ENCODE measurements around the gene EOLA1.

EOLA1 gene

GRCh38 chrX:149504915-149505651, 35.7 kb upstream of the EOLA1 start, which contains the start of gene IDS:
Gene IDS, minus strand, starts transcription at chrX:149505306. Its CDS starts 169 bp downstream, at chrX:149505137.
- Histone ChIP-seq H3K36me3 (replicated peaks) (peaks cover 4% of the 10 kb centered on the region), H3K27ac (peak within 1 kb of the TSS; percentile 89), H3K27me3 (replicated peaks) (no peaks in the 10 kb centered on the region), H3K4me3 (ENCODE audit: low read depth, low read length) (peak within 1 kb of the TSS; percentile 69)
- no peak for TF ChIP-seq CTCF (IDR thresholded peaks at IDR 0.05; ENCODE audit: low read depth, low read length, missing control alignments)
- in situ Hi-C loops (cut with HindIII; ENCODE audit: low pct_ligation_motif_present, low sequenced_read_pairs): no loop called here
- peak; percentile 82 for DNase-seq

- no peak overlapping the region for H3K27ac ChIP-seq
- H3K27me3 ChIP-seq (replicated peaks): no peaks in the 10 kb centered on the region
- TF ChIP-seq CTCF (IDR thresholded peaks at IDR 0.05; ENCODE audit: low read depth, low read length, missing control alignments): no peak
- in situ Hi-C loops (cut with HindIII; ENCODE audit: low pct_ligation_motif_present, low sequenced_read_pairs): no loop called here
- no peak overlapping the region for H3K4me3 ChIP-seq (ENCODE audit: low read depth, low read length)
- H3K36me3 ChIP-seq (replicated peaks): peaks cover 4% of the 10 kb centered on the region
- DNase-seq: no peak
Measured at GRCh38 chrX:149505671-149506070, 35.1 kb upstream of the EOLA1 start.

- H3K27ac ChIP-seq: no peak overlapping the region
- H3K27me3 ChIP-seq (replicated peaks): no peaks in the 10 kb centered on the region
- H3K4me3 ChIP-seq (ENCODE audit: low read depth, low read length): no peak overlapping the region
- no peak for TF ChIP-seq CTCF (IDR thresholded peaks at IDR 0.05; ENCODE audit: low read depth, low read length, missing control alignments)
- DNase-seq: no peak
- H3K36me3 ChIP-seq (replicated peaks): peaks cover 4% of the 10 kb centered on the region
- in situ Hi-C loops (cut with HindIII; ENCODE audit: low pct_ligation_motif_present, low sequenced_read_pairs): no loop called here
Measured at GRCh38 chrX:149506349-149506748, 34.5 kb upstream of the EOLA1 start.

- H3K27ac ChIP-seq: no peak overlapping the region
- DNase-seq: no peak
- in situ Hi-C loops (cut with HindIII; ENCODE audit: low pct_ligation_motif_present, low sequenced_read_pairs): no loop called here
- TF ChIP-seq CTCF (IDR thresholded peaks at IDR 0.05; ENCODE audit: low read depth, low read length, missing control alignments): no peak
- no peaks in the 10 kb centered on the region for H3K36me3 ChIP-seq (replicated peaks)
- no peaks in the 10 kb centered on the region for H3K27me3 ChIP-seq (replicated peaks)
- no peak overlapping the region for H3K4me3 ChIP-seq (ENCODE audit: low read depth, low read length)
Measured at GRCh38 chrX:149508467-149508866, 32.3 kb upstream of the EOLA1 start.

- DNase-seq: no peak
- no peaks in the 10 kb centered on the region for H3K36me3 ChIP-seq (replicated peaks)
- H3K4me3 ChIP-seq (ENCODE audit: low read depth, low read length): no peak overlapping the region
- H3K27me3 ChIP-seq (replicated peaks): no peaks in the 10 kb centered on the region
- no peak overlapping the region for H3K27ac ChIP-seq
- in situ Hi-C loops (cut with HindIII; ENCODE audit: low pct_ligation_motif_present, low sequenced_read_pairs): no loop called here
- TF ChIP-seq CTCF (IDR thresholded peaks at IDR 0.05; ENCODE audit: low read depth, low read length, missing control alignments): peak; percentile 40
Measured at GRCh38 chrX:149510386-149510785, 30.4 kb upstream of the EOLA1 start.

- H3K4me3 ChIP-seq (ENCODE audit: low read depth, low read length): no peak overlapping the region
- no peaks in the 10 kb centered on the region for H3K27me3 ChIP-seq (replicated peaks)
- in situ Hi-C loops (cut with HindIII; ENCODE audit: low pct_ligation_motif_present, low sequenced_read_pairs): no loop called here
- DNase-seq: no peak
- no peak overlapping the region for H3K27ac ChIP-seq
- TF ChIP-seq CTCF (IDR thresholded peaks at IDR 0.05; ENCODE audit: low read depth, low read length, missing control alignments): no peak
- H3K36me3 ChIP-seq (replicated peaks): no peaks in the 10 kb centered on the region
Measured at GRCh38 chrX:149511081-149511480, 29.7 kb upstream of the EOLA1 start.

Measured in brain microvascular endothelial cell (primary cell).